GM18526 (cell line): Measurements from ENCODE around the gene CTRB1.

Experiments used
- POLR2A ChIP-seq: IDR thresholded peaks from 3 replicates; pipeline ENCODE4 v1.6.1; 2011; ENCODE audit not compliant: insufficient read length; ENCODE audit errors: extremely low read depth

CTRB1 gene

GRCh38 chr16:75224306-75225082, 5.7 kb downstream of the CTRB1 start:
- no peak for TF ChIP-seq POLR2A

GRCh38 chr16:75225092-75225491, 6.3 kb downstream of the CTRB1 start:
- TF ChIP-seq POLR2A, result no peak

- no peak for TF ChIP-seq POLR2A
Measured at GRCh38 chr16:75225678-75226515, 7.1 kb downstream of the CTRB1 start.

- TF ChIP-seq POLR2A, result no peak
Measured at GRCh38 chr16:75226550-75227360, 8.0 kb downstream of the CTRB1 start.

GRCh38 chr16:75227361-75228142, 8.8 kb downstream of the CTRB1 start:
- TF ChIP-seq POLR2A, result no peak

- TF ChIP-seq POLR2A, result no peak
Measured at GRCh38 chr16:75228143-75228976, 9.6 kb downstream of the CTRB1 start.

- no peak for TF ChIP-seq POLR2A
Measured at GRCh38 chr16:75229172-75230031, 10.6 kb downstream of the CTRB1 start.

GRCh38 chr16:75230471-75231110, 11.8 kb downstream of the CTRB1 start:
- no peak for TF ChIP-seq POLR2A

GRCh38 chr16:75231570-75231969, 12.8 kb downstream of the CTRB1 start:
- no peak for TF ChIP-seq POLR2A

GRCh38 chr16:75233611-75233938, 14.8 kb downstream of the CTRB1 start:
- TF ChIP-seq POLR2A, result no peak

GRCh38 chr16:75234856-75235696, 16.3 kb downstream of the CTRB1 start:
- TF ChIP-seq POLR2A, result no peak

GRCh38 chr16:75235721-75236193, 17.0 kb downstream of the CTRB1 start:
- TF ChIP-seq POLR2A, result no peak
